Putamen (tissue), 1 donor: ENCODE measurements around the gene SORBS2.
"Not testable (repeated sequence)": the region's sequence is repeated elsewhere in the genome, so short reads cannot be mapped to it uniquely, and the experiment has no call there.

Experiments used
- DNase-seq: peaks from one replicate; pipeline ENCODE4 v3.0.0-alpha.2; 2016; ENCODE audit warnings: low spot score

SORBS2 gene

DNA sequence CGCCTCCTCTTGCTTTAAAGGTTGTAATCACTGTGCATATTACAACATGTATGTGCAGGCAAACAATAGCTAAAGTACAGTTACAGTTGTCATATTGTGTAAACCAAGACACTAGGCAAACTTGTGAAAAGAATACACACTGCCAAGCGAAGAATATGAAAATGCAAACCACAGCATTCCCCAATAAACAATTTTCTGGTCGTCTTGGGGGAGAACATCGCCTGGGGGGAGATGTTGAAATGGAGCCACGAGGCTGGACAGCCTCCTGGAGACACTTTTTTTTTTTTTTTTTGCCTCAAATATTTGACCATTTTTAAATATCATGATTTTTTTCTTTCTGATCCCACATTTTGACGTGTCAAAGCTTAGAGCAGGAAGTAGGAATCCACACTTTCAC, 225.0 kb downstream of the SORBS2 start:
- DNase-seq: no peak

DNA sequence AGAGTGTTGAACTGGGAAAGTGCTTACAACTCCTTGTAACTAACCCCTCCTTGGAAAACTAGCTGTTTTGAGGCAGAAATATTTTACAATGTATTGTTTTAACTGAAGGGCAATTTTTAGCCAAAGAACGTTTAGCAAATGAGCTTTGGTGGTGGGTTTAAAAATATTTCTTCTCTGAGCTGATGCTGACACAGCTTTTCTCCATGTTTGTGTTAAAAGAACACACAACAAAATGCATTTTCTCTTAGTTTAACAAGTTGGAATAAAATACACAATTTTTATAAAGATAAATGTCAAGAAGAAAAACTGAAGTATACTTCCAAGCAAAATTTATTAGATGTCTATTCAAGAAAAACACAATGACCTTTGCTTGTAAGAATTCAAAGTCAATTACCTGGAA, 226.8 kb downstream of the SORBS2 start:
- DNase-seq: no peak

DNA sequence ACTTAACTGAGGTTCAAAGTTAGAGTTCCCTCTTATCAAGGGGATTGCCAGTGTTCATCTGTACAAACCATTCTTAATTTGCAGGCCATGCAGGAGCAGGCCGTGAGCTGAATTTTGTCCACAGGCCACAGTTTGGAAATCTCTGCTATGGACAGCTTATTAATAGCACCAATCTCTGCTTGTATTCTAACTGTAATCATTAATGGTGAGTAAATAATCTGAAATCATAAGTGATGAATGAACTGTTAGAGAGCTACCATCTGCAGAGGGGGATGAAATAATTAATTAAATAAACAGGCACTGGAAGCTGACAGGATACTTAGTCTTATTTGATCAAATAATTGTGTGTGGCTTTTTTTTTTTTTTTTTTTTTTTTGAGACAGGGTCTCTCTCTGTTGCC, 228.2 kb downstream of the SORBS2 start:
- no peak for DNase-seq

DNA sequence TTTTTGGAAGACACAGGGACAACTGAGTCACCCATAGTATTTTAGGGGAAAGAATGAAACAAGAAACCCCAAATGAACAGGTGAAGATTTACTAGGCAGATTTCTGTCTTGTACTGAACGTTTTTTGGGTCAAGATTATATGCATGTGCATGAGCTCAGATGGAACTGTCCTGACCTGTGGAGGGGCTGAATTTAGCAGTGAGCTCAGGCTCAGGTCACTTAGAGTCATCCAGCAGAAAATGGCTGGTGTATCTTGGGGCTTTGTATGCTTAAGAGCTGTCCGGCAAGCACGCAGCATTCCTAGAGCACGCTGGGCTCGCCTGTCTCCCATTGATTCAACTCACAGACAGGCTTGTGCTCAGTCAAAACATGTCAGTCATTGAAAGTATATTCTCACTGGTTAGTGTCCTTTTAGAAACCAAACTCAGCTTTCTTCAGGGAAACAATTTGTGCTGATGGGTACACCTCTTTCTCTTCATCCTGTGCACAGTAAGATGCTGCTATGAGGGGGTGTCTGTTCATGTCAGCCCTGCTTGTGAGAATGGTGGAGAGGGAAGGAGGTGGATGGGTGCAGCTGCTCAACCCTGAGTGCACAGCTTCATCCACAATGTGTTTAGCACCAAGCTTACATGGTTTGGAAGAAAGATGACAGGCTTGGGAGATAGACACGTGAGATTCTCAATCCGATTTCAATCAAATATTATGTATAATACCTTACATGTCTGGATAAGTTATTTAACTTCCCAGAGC, 229.2 kb downstream of the SORBS2 start:
- no peak for DNase-seq

DNA sequence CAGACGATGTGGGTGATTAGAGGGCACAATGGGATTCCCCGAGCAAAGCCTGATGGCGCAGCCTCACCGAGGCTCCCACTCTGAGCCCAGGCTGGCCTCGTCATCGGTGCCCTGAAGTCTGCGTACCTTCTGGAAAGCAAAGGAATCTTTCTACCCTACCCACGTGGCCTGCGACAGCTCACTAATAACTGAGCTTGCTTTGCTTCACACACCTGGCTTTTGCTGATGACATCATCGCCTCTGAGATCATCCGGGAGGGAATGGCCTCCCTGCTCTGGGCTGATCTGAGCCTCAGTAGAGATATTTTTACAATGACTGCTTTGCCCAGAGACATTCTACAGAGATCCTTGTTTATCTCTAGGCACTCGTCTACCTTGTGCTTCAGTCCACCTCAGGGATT, 231.3 kb downstream of the SORBS2 start:
- DNase-seq: no peak

DNA sequence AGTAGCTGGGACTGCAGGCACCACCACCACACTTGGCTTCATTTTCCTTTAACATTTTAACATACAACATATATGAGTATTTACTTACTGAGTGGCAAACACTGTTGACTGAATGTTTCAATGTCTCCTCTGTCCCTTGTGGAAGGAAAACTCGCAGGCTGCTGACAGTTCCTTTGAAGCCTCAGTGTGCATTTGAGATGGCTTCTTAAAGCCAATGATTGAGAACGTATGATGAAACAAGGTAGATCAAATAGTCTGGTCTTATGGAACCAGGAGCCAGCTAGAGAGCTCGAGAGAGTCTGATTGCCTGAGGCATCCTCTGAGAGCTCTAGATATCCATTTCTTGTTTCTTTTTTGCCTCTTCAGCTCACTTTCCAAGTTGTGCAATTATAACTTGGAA, 233.7 kb downstream of the SORBS2 start:
- no peak for DNase-seq

DNA sequence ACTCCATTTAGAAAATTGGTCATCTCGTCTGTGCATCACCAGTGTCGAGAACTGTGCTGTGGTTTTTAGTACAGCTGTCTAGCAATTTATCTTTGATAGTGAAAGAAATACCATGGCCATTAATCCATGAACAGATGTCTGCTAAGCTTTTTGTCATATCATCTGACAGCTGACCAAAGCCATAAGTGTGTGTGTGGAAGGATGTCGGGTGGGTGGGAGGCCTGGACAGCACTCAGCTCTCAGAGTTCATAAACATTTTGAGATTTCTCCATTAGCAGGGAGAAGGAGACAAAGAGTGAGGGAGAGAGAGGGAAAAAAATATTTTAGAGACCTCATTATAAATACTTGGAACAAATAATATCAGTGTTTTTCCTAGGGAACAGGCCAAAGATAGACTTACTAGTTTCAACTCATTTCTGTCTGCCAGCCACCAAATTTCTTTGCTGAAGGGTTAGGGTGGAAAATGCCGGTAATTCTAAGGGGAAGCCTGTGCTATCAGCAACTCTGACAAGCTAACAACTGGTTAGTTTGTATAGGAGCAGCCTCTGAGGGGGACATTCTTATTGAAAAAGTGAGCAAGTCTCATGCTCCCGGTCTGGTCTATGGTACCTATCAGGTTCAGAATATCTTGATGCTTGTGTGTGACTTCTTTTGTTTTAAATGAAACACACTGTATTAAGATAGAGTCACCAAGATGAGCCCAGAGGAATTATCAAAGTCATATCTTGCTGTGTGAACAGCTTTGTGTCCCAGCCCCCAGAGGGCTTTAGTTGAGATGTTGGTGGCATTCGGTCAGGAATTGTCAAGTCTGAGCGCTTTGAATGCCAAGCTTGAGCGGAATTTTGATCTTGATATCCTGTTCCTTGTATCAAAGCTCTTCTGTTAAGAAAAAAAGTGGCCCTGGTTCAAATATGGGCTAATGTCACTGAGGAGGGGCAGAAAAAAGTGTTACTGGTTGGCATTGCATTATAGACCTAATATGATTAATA, 234.7 kb downstream of the SORBS2 start:
- DNase-seq: no peak

DNA sequence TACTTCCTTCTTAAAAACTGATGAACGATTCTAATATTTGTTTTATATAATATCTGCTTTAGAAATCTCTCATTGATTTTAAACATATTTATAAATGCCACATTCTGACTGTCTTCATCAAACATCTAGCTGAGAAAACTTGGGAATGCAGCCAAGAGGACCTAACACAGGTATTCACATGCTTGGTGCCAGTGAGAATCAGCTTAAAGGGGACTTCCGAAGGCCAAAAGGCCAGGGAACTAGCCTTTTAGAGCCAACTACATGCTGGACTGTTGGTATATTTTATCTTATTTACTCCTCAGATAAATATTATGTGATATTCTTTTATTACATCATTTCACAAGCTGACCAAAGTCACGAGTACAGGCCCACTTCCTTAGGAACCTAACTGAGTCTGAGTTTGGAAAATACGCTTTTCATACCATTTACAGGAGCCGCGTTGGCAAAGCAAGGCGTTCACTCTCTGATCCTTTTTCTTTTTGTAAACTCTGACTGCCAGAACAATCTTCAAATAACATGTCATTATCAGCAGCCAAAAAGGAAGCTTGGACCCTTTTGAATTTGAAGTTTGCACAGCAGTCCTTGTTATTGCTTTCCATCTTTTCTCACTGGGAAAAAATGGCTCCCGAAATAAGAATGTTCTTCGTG, 235.6 kb downstream of the SORBS2 start:
- no peak for DNase-seq

DNA sequence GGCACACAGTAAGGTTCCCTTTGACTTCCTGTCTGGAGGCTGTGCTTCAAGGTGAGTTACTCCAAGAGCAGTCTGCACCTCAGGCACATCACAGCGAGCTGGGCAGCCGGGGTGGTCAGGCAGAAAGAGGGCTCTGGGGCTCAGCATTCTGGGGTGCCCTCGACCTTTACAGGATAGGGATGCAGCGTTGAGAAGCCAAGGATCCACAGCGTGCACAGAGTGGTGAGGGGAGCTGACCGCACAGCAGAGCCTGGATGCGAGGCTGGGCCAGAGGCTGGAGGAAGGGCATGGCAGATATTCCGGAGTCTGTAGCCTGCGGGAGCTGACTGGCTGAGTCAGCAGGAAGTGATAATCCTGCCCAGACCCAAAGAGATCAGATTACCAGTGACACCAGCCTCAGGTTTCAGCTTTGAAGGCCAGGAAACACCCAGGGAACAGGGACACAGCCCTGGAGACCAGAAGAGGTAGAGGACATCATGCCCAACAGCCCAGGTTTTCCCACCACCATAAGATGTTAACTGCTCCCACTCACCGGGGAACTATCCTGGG, 238.3 kb downstream of the SORBS2 start:
- DNase-seq: no peak

DNA sequence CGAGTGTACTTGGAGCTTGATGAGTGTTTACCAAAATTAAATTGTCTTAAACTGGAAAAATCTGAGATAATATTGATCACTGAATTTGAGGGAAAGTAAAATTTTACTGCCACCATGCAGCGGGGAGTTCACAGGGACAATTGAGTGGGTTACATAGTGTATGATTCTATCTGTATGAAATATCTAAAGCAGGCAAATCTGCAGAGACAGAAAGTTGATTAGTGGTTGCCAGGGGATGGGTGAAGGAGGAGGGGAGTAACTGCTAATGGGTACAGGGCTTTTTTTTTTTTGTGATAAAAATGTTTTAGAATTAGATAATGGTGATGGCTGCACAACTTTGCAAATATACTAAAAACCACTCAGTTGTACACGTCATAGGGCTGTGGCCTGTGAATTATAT, 241.3 kb downstream of the SORBS2 start:
- no peak for DNase-seq

DNA sequence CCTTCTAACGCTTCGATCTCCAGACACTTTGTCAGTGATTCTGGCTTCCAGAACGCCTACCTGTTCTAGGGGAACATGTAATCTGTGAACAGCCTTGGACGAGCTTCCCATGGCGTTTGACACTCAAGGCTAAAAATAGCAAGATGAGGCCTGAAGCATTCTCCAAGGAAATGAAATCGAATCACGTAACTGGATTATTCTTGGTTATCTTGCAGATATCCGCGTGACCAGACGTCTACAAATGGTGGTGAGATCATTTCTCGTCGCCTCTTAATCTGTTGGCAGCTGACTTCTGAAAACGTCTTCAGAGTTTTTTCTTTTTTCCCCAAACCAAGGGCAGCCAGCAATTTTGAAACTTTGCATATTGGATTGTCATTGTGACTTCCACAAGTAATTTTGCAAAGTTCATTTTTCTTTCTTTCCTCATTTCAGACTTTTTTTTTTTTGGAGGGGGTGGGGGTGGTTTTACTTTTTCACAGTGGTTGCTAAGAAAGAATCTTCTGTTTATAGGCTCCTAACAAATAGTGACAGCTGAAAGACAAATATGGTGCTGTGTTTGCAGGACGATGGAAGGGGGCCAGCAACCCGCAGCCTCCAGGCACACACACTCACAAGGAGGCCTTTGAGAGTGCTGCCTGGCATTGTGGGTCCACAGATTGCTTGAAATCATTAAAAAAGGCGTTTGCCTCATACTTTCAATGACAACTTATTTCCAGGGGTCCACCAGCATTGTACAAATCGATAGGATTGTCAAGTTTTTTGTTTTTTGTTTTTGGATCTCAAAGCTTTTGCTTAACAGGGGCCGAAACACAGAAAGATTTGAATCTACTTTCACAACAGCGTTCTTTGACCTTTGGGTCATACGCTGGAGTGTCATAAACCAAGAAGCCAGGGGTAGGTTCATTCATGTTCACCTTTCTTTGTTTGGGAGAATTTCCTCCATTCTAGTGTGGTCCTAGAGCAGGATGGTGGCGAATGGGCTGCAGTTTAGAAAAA, 244.3 kb downstream of the SORBS2 start:
- DNase-seq: peak; percentile 84

DNA sequence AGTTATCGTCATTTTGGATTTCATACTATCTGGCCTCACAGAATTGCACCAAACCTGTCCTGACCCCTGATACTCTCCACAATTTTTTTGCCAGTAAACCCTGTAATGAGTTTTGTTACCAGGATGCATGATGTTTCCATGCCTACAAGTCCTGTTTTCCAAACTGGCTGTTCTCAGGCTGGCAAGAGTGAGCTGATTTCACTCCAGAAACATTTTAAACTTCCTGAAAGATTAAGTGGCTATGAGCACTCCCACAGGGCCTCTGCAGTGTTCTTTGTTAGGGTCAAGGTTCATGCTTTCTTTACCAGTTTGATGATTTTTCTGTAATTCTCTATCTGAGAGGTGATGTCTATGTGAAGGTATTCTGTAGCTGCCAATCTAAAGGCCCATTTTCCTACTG, 245.0 kb downstream of the SORBS2 start:
- DNase-seq: no peak

DNA sequence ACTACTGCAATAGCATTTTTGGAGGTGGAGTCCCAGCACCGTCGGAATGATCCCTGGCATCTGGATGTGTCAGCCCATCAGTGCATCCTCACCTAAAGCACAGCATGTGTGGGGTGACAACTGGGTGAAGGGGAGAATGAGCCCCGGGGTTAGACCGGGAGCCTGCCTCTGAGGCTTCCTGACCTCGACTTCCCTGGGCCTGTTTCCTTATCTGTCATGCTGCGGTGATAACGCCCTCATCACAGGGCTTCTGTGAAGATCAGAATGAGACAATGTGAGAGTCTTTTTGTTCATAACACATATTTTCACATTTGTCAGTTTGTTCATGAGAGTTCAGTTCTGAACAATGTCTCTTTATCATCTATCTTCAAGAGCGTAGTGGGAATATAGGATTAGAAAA, 245.6 kb downstream of the SORBS2 start:
- DNase-seq: no peak

DNA sequence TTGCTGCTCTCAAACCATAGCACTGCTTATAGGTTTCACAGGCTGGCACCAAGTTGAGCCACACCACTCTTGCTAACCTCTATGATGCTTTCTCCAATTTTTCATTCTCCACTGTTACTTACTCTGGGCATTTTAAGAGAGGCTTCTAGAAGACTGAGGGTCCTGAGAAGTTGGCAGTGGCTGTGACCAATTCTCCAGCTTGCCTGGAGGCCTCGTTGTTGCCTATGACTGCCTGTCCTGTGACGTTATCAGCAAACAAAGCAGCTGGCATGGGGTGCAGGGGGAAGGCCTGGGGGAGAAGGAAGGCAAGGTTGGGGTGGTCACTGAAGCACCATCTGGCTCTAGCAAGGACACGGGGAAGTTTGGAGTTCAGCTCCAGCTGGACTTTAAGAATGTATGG, 246.3 kb downstream of the SORBS2 start:
- no peak for DNase-seq

DNA sequence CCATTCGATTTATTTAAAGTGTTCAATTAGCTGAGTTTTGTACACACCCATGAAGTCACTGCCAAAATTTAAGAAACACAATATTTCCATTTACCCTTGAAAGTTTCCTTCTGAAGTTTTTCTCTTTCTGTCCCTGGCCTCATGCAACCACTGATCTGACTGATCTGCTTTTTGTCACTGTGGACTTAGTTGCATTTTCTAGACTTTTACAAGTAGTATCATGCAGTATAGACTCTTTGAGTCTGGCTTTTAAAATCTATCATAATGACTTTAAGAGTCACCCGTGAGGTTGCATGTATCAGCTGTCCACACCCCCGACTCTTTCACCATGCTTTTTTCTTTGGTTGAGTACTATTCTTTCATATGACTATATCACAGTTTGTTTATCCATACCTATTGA, 247.6 kb downstream of the SORBS2 start:
- no peak for DNase-seq

DNA sequence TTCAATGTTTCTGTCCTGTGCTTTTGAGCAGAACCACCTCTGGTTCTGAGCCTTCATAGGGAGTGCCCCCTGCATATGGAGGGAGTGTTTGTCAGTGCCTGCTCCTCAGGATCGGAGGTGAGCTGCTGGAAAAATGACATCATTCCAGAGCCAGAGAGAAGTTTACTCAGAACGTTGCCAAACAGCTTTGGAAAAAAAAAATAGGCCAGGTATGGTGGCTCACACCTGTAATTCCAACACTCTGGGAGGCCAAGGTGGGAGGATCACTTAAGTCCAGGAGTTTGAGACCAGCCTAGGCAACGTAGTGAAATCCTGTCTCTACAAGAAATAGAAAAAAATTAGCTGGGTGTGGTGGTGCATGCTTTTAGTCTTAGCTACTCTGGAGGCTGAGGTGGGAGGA, 249.5 kb downstream of the SORBS2 start:
- DNase-seq: no peak

DNA sequence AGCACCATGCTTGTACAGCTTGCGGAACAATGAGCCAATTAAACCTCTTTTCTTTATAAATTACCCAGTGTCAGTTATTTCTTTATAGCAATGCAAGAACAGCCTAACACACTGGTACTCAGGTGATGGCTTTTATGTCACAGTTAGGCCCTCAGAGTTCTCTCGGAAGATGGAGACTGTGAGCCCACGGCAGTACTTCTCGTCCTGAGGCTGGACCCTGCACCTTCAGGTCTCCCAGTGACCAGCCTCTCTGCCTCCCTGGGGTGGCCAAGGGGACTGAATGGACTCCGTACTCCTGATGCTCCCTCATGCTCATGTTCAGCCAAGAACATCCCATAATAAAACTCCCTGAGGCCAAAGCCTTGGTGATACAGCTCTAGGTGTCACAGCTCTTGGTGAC, 251.7 kb downstream of the SORBS2 start:
- DNase-seq: no peak

DNA sequence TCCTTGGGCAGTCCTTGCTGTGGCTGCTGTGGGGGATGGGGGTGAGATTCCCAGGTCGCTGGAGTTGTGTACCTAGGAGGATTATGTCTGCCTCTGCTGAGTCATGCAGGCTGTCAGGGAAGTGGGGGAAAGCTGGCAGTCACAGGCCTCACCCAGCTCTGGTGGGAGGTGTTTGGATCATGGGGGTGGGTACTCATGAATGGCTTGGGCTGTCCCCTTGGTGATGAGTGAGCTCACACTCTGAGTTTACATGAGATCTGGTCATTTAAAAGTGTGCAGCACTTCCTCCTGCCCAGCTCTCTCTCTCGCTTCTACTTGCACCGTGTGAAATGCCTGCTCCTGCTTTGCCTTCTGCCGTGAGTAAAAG, 252.1 kb downstream of the SORBS2 start:
- no peak for DNase-seq

DNA sequence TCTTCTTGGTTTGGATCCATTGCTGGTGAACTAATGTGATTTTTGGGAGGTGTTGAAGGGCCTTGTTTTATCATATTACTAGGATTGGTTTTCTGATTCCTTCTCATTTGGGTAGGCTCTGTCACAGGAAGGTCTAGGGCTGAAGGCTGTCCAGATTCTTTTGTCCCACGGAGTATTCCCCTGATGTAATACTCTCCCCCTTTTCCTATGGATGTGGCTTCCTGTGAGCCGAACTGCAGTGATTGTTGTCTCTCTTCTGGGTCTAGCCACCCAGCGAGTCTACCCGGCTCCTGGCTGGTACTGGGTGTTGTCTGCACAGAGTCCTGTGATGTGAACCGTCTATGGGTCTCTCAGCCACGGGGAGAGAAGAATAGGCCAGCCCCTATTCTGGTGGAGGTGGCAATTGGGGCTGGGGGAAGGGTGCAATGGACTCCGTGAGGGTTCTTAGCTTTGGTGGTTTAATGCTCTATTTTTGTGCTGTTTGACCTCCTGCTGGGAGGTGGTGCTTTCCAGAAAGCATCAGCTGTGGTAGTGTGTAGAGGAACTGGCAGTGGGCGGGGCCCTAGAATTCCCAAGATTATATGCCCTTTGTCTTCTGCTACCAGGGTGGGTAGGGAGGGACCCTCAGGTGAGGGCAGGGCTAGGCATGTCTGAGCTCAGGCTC, 252.6 kb downstream of the SORBS2 start:
- not testable (repeated sequence) for DNase-seq

DNA sequence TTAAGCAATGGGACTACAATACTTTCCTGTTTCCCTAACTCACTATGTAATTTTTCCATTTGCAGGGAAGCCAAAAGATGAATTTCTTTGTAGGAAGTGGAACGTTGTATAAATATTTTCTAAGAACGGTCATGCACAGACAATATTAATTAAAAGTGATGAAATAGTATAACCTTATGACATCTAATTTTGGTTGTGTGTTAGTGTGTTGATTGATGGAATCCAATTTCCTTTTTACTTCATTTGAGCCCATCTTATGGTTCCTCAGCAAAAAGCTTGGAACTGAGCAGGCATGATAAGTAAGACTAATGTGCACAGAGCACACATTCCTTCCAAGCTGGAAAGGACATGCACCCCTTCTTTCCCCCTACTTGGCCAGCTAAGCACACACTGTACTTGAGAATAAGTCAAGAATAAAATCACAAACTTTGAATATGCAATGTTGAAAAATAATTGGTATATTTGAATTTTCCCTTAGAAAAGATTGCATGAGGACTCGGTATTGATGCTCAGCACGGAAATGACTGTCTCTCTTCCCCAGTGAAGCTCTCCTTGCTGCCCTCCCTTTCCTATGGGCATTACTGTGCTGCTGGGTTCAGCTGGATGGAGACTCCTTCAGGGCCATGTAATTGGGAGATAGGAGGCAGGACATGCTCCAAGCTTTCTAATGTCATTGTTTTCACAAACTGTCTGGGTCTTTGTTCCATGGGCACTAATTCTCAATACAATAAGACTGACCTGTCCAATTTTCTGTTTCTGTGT, 257.4 kb downstream of the SORBS2 start:
- no peak for DNase-seq
